ENCODE data around the gene LHX2.

Gene LHX2

GRCh38 chr9:124066783-124067577 lies 55.4 kb downstream of the LHX2 start:
- Histone ChIP-seq H3K4me3 (IDR thresholded peaks at IDR 0.05; ENCODE audit: insufficient read depth, low read depth, low read length) (no peak overlapping the region), H3K4me2 (no peak overlapping the region), H3K9ac (no peak overlapping the region), H3K79me2 (ENCODE audit: insufficient read depth, low read depth) (no peaks in the 10 kb centered on the region), H3K27me3 (ENCODE audit: insufficient read depth, low read depth) (no peaks in the 10 kb centered on the region), H3K36me3 (ENCODE audit: insufficient read depth) (no peaks in the 10 kb centered on the region), H3K4me1 (ENCODE audit: low read depth, poor library complexity, severe bottlenecking) (no peaks in the 10 kb centered on the region), H4K20me1 (ENCODE audit: insufficient read depth) (no peaks in the 10 kb centered on the region), H2AFZ (ENCODE audit: low read depth) (no peak overlapping the region), H3K27ac (no peak overlapping the region)
- TF ChIP-seq CTCF (conservative IDR thresholded peaks at IDR 0.05; ENCODE audit: low read depth, low read length): no peak

GRCh38 chr9:124068251-124068650 lies 56.7 kb downstream of the LHX2 start:
- Histone ChIP-seq H3K27ac (no peak overlapping the region), H4K20me1 (ENCODE audit: insufficient read depth) (no peaks in the 10 kb centered on the region), H3K36me3 (ENCODE audit: insufficient read depth) (no peaks in the 10 kb centered on the region), H3K4me3 (IDR thresholded peaks at IDR 0.05; ENCODE audit: insufficient read depth, low read depth, low read length) (no peak overlapping the region), H3K4me1 (ENCODE audit: low read depth, poor library complexity, severe bottlenecking) (no peaks in the 10 kb centered on the region), H3K27me3 (ENCODE audit: insufficient read depth, low read depth) (no peaks in the 10 kb centered on the region), H3K9ac (no peak overlapping the region), H2AFZ (ENCODE audit: low read depth) (no peak overlapping the region), H3K4me2 (no peak overlapping the region), H3K79me2 (ENCODE audit: insufficient read depth, low read depth) (no peaks in the 10 kb centered on the region)
- TF ChIP-seq CTCF (conservative IDR thresholded peaks at IDR 0.05; ENCODE audit: low read depth, low read length): no peak

GRCh38 chr9:124074746-124075145 lies 63.2 kb downstream of the LHX2 start:
- H3K79me2 ChIP-seq (ENCODE audit: insufficient read depth, low read depth): no peaks in the 10 kb centered on the region
- H3K36me3 ChIP-seq (ENCODE audit: insufficient read depth): no peaks in the 10 kb centered on the region
- no peak overlapping the region for H2AFZ ChIP-seq (ENCODE audit: low read depth)
- H3K27ac ChIP-seq: no peak overlapping the region
- no peak for TF ChIP-seq CTCF (conservative IDR thresholded peaks at IDR 0.05; ENCODE audit: low read depth, low read length)
- no peaks in the 10 kb centered on the region for H4K20me1 ChIP-seq (ENCODE audit: insufficient read depth)
- H3K4me1 ChIP-seq (ENCODE audit: low read depth, poor library complexity, severe bottlenecking): no peaks in the 10 kb centered on the region
- H3K27me3 ChIP-seq (ENCODE audit: insufficient read depth, low read depth): no peaks in the 10 kb centered on the region
- H3K4me2 ChIP-seq: no peak overlapping the region
- H3K9ac ChIP-seq: no peak overlapping the region
- no peak overlapping the region for H3K4me3 ChIP-seq (IDR thresholded peaks at IDR 0.05; ENCODE audit: insufficient read depth, low read depth, low read length)

- Histone ChIP-seq H3K27me3 (ENCODE audit: insufficient read depth, low read depth) (no peaks in the 10 kb centered on the region), H3K4me2 (no peak overlapping the region), H3K4me1 (ENCODE audit: low read depth, poor library complexity, severe bottlenecking) (no peaks in the 10 kb centered on the region), H2AFZ (ENCODE audit: low read depth) (no peak overlapping the region), H3K27ac (no peak overlapping the region), H4K20me1 (ENCODE audit: insufficient read depth) (no peaks in the 10 kb centered on the region), H3K4me3 (IDR thresholded peaks at IDR 0.05; ENCODE audit: insufficient read depth, low read depth, low read length) (no peak overlapping the region), H3K9ac (no peak overlapping the region), H3K79me2 (ENCODE audit: insufficient read depth, low read depth) (no peaks in the 10 kb centered on the region), H3K36me3 (ENCODE audit: insufficient read depth) (no peaks in the 10 kb centered on the region)
- TF ChIP-seq CTCF (conservative IDR thresholded peaks at IDR 0.05; ENCODE audit: low read depth, low read length): no peak
Measured at GRCh38 chr9:124075761-124076160, 64.2 kb downstream of the LHX2 start.
